Karpas-422 (cell line): ENCODE results near the gene PROX1. TPM values are rescaled to one million over a fixed set of nuclear protein-coding genes. Genes with fewer than 3 reads are reported as not detected.

ENCODE experiments used
- DNase-seq: peaks from one replicate; pipeline ENCODE4 v3.0.0-alpha.2; 2015
- H2AFZ ChIP-seq: fragments of 200-600 bp; sonication (generic); 2 replicates; pipeline ENCODE4 v1.6.1; 2014; ENCODE audit warnings: antibody characterized with exemption, low read length, mixed read lengths
- H3K27ac ChIP-seq: fragments of 200-600 bp; sonication (generic); 2 replicates; pipeline ENCODE4 v1.5.1; 2014; ENCODE audit warnings: mild to moderate bottlenecking, low read length, moderate library complexity
- H3K27me3 ChIP-seq: fragments of 200-600 bp; sonication (generic); 2 replicates; pipeline ENCODE4 v1.6.1; 2014; ENCODE audit warnings: low read length, mixed read lengths
- H3K36me3 ChIP-seq: fragments of 200-600 bp; sonication (generic); 2 replicates; pipeline ENCODE4 v1.6.1; 2014; ENCODE audit warnings: low read length, mixed read lengths; ENCODE audit not compliant: insufficient read depth
- H3K4me1 ChIP-seq: fragments of 200-600 bp; sonication (generic); 2 replicates; pipeline ENCODE4 v1.6.1; 2014; ENCODE audit warnings: mild to moderate bottlenecking, low read length, mixed read lengths
- H3K4me2 ChIP-seq: fragments of 200-600 bp; sonication (generic); 2 replicates; pipeline ENCODE4 v1.6.1; 2014; ENCODE audit warnings: low read length, low read depth, mild to moderate bottlenecking; ENCODE audit not compliant: poor library complexity, severe bottlenecking
- H3K4me3 ChIP-seq: fragments of 200-600 bp; sonication (generic); 2 replicates; pipeline ENCODE4 v1.5.1; 2014; ENCODE audit warnings: mild to moderate bottlenecking, antibody characterized with exemption, low read length, mixed read lengths
- H3K79me2 ChIP-seq: fragments of 200-600 bp; sonication (generic); 2 replicates; pipeline ENCODE4 v1.6.1; 2014; ENCODE audit warnings: mild to moderate bottlenecking, low read length, mixed read lengths
- H3K9ac ChIP-seq: fragments of 200-600 bp; sonication (generic); 2 replicates; pipeline ENCODE4 v1.6.0; 2014; ENCODE audit warnings: low read length
- H3K9me2 ChIP-seq: fragments of 200-600 bp; sonication (generic), shearing (Covaris generic); replicated peaks from 2 replicates; pipeline ENCODE4 v1.6.0; 2014; ENCODE audit warnings: mild to moderate bottlenecking, low read length, moderate library complexity; ENCODE audit not compliant: insufficient read depth
- H3K9me3 ChIP-seq: fragments of 300-700, 200-600 bp; sonication (generic); 2 replicates; pipeline ENCODE4 v1.6.1; 2014; ENCODE audit warnings: low read length, mixed read lengths
- H4K20me1 ChIP-seq: fragments of 200-600 bp; sonication (generic); 2 replicates; pipeline ENCODE4 v1.6.1; 2014; ENCODE audit warnings: mild to moderate bottlenecking, antibody characterized with exemption, low read length, low read depth; ENCODE audit not compliant: insufficient read depth
- total RNA-seq: library from RNA; depleted of rRNA; stranded (reverse); fragments of >200 nt; shearing (Covaris generic); gene quantifications from 2 replicates; pipeline ENCODE4 v1.2.3, GENCODE V29; 2014; ENCODE audit warnings: low replicate concordance

PROX1 gene
- total RNA-seq, 1 experiment from 2014 or later = 0.41 TPM

- no peak overlapping the region for H3K9ac ChIP-seq
- DNase-seq = no peak
- no peaks in the 10 kb centered on the region for H4K20me1 ChIP-seq
- no peaks in the 10 kb centered on the region for H3K36me3 ChIP-seq
- H3K9me3 ChIP-seq = no peaks in the 10 kb centered on the region
- H3K4me1 ChIP-seq = peaks cover 12% of the 10 kb centered on the region
- no peak overlapping the region for H3K27ac ChIP-seq
- no peak overlapping the region for H2AFZ ChIP-seq
- H3K79me2 ChIP-seq = no peaks in the 10 kb centered on the region
- no peaks in the 10 kb centered on the region for H3K9me2 ChIP-seq
- H3K4me3 ChIP-seq = no peak overlapping the region
- no peak overlapping the region for H3K4me2 ChIP-seq
- H3K27me3 ChIP-seq = no peaks in the 10 kb centered on the region
These were observed 4.0 kb upstream of the PROX1 start for GRCh38 chr1:213983493-213984386.

GRCh38 chr1:213984387-213985208 lies 3.2 kb upstream of the PROX1 start:
- Histone ChIP-seq H3K27me3 (no peaks in the 10 kb centered on the region), H2AFZ (no peak overlapping the region), H3K27ac (no peak overlapping the region), H3K4me2 (no peak overlapping the region), H3K36me3 (no peaks in the 10 kb centered on the region), H3K79me2 (no peaks in the 10 kb centered on the region), H3K4me1 (peaks cover 19% of the 10 kb centered on the region), H3K9me3 (no peaks in the 10 kb centered on the region), H3K4me3 (no peak overlapping the region), H3K9me2 (no peaks in the 10 kb centered on the region), H4K20me1 (no peaks in the 10 kb centered on the region), H3K9ac (no peak overlapping the region)
- no peak for DNase-seq

DNA sequence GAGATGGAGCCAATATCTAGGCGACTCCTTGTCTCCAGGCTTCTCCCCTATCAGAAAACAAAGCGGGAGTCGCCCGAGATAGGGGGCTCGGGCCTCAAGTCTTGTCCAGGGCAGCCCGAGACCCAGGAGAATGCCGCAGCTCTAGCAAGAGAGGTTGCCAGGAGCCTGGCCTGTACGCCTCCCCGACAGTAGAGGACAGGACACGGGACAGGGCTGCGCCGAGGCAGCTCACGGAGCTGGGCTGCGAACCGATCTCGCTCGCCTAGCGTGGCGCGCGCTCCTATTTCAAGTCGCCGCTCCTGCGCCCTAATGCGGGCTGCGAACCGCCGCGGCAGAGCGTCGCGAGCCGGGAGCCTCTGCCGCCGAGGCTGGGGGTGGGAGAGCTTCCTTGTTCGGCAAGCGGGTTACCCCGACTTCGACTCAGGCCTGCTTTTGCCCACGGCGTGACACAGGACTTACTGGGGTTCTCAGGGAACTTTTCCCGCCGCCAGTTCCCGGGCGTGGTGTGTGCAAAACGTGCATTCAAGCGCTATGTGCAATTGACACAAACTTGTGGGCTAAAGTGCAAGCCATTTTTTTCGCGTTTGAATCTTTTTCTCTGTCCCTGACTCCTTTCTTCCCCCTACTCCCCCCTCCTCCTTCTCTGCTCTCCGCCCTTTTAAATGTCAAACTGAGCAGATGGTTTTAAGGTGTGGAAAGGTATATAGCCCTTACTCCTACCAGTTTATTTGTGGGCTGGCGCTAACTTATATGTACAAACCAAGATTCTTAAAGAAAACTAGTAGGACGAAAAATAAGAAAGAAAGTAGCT lies 2.4 kb upstream of the PROX1 start:
- no peak overlapping the region for H3K4me2 ChIP-seq
- H3K27me3 ChIP-seq = no peaks in the 10 kb centered on the region
- H4K20me1 ChIP-seq = no peaks in the 10 kb centered on the region
- no peak overlapping the region for H3K4me3 ChIP-seq
- no peaks in the 10 kb centered on the region for H3K9me3 ChIP-seq
- peaks cover 19% of the 10 kb centered on the region for H3K4me1 ChIP-seq
- no peak overlapping the region for H3K9ac ChIP-seq
- no peaks in the 10 kb centered on the region for H3K79me2 ChIP-seq
- H3K9me2 ChIP-seq = no peaks in the 10 kb centered on the region
- no peak overlapping the region for H3K27ac ChIP-seq
- no peak overlapping the region for H2AFZ ChIP-seq
- no peak for DNase-seq
- H3K36me3 ChIP-seq = no peaks in the 10 kb centered on the region

GRCh38 chr1:213986020-213986924 lies 1.5 kb upstream of the PROX1 start:
- H3K4me1 ChIP-seq = peaks cover 19% of the 10 kb centered on the region
- H3K27me3 ChIP-seq = no peaks in the 10 kb centered on the region
- H4K20me1 ChIP-seq = no peaks in the 10 kb centered on the region
- peak overlapping the region; percentile 96 for H3K4me2 ChIP-seq
- DNase-seq = no peak
- no peaks in the 10 kb centered on the region for H3K79me2 ChIP-seq
- H3K27ac ChIP-seq = no peak overlapping the region
- H3K9me3 ChIP-seq = no peaks in the 10 kb centered on the region
- H3K9ac ChIP-seq = peak overlapping the region; percentile 72; the same call in 1 of the 2 replicates
- H3K36me3 ChIP-seq = no peaks in the 10 kb centered on the region
- H2AFZ ChIP-seq = no peak overlapping the region
- no peaks in the 10 kb centered on the region for H3K9me2 ChIP-seq
- H3K4me3 ChIP-seq = peak overlapping the region; percentile 74

DNA sequence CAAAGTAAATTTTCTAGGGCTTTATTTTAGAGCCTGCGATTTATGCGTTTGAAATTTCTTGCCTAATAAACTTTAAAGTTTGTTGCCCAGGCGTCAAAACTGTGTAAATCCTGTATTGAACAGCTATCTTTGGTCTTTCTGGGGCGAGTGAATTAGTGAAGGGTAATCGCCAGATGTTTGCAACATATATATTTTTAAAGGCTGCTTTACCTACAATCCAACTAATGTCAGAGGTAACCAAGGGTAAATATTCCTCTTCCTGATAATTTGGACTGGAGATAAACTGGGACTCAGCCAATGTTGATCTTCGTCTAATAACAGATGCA lies 885 bp upstream of the PROX1 start:
- H2AFZ ChIP-seq = 0 out of 2 replicates have a peak overlapping the region, but pooled peaks have one; percentile 26
- H3K27ac ChIP-seq = no peak overlapping the region
- no peaks in the 10 kb centered on the region for H3K36me3 ChIP-seq
- peak overlapping the region; percentile 74 for H3K4me3 ChIP-seq
- DNase-seq = no peak
- no peaks in the 10 kb centered on the region for H3K79me2 ChIP-seq
- H3K9me2 ChIP-seq = no peaks in the 10 kb centered on the region
- H3K4me1 ChIP-seq = peaks cover 19% of the 10 kb centered on the region
- H3K9me3 ChIP-seq = no peaks in the 10 kb centered on the region
- peak overlapping the region; percentile 96 for H3K4me2 ChIP-seq
- no peaks in the 10 kb centered on the region for H4K20me1 ChIP-seq
- peak overlapping the region; percentile 72 for H3K9ac ChIP-seq
- no peaks in the 10 kb centered on the region for H3K27me3 ChIP-seq

DNA sequence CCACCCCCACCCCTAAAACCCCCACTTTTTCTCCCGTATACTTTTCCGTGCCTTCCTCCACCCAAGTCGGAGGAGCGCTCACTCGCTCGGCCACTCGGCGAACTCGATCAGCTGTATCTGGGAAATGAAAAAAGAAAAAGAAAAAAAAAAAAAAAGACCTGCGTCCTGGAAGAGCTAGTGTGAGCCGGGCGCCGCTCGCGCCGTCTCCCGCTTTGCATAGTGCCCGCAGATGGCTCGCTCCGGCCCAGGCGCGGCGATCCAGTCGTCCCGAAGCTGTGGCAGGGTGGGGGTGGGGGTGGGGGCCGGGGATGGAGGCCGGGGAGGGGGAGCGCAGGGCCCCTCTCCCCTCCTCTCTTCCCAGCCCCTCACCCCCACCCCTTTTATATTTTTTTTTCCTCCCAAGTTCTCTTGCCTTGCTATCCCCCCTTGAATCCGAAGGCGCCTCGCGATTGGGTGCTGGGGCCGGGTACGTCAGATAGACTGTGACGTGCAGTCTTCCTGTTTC lies 299 bp upstream of the PROX1 start:
- peak overlapping the region; percentile 74 for H3K4me3 ChIP-seq
- H3K36me3 ChIP-seq = no peaks in the 10 kb centered on the region
- peak overlapping the region; percentile 96 for H3K4me2 ChIP-seq
- H3K9me3 ChIP-seq = no peaks in the 10 kb centered on the region
- peak overlapping the region; percentile 60; the same call in 1 of the 2 replicates for H3K27ac ChIP-seq
- no peak for DNase-seq
- H3K9me2 ChIP-seq = no peaks in the 10 kb centered on the region
- peaks cover 19% of the 10 kb centered on the region for H3K4me1 ChIP-seq
- peak overlapping the region; percentile 72 for H3K9ac ChIP-seq
- H3K79me2 ChIP-seq = no peaks in the 10 kb centered on the region
- peak overlapping the region; percentile 26; the same call in 1 of the 2 replicates for H2AFZ ChIP-seq
- no peaks in the 10 kb centered on the region for H4K20me1 ChIP-seq
- H3K27me3 ChIP-seq = no peaks in the 10 kb centered on the region

- H3K4me1 ChIP-seq = peaks cover 24% of the 10 kb centered on the region
- no peaks in the 10 kb centered on the region for H3K36me3 ChIP-seq
- no peaks in the 10 kb centered on the region for H3K27me3 ChIP-seq
- no peaks in the 10 kb centered on the region for H3K9me3 ChIP-seq
- no peaks in the 10 kb centered on the region for H4K20me1 ChIP-seq
- peak overlapping the region; percentile 60; the same call in 1 of the 2 replicates for H3K27ac ChIP-seq
- H3K9ac ChIP-seq = peak overlapping the region; percentile 72
- no peaks in the 10 kb centered on the region for H3K79me2 ChIP-seq
- peak overlapping the region; percentile 74 for H3K4me3 ChIP-seq
- DNase-seq = no peak
- peak overlapping the region; percentile 96 for H3K4me2 ChIP-seq
- H2AFZ ChIP-seq = peak overlapping the region; percentile 44
- no peaks in the 10 kb centered on the region for H3K9me2 ChIP-seq
These were observed 781 bp downstream of the PROX1 start for GRCh38 chr1:213988507-213989001.
